GM23338 (cell line): ENCODE measurements around the gene PDK3. TPM values are rescaled to one million over a fixed set of nuclear protein-coding genes. Genes with fewer than 3 reads are reported as not detected.

ENCODE experiments used
- ATAC-seq: fragments of 200-7000 bp; cut with Tn5 transposase; 3 replicates; pipeline ENCODE4 v1.9.1; 2020
- DNase-seq: peaks from one replicate; pipeline ENCODE4 v3.0.0-alpha.2; 2015; ENCODE audit warnings: low spot score
- H2AFZ ChIP-seq: fragments of 200-600 bp; sonication (generic); 2 replicates; pipeline ENCODE4 v1.8.0; 2016; ENCODE audit warnings: antibody characterized with exemption, mild to moderate bottlenecking, moderate library complexity
- H3F3A ChIP-seq: fragments of 200-600 bp; sonication (generic); replicated peaks from 2 replicates; pipeline ENCODE4 v1.8.0; 2017; ENCODE audit warnings: antibody characterized with exemption, mixed run types, low read depth
- H3K27ac ChIP-seq: fragments of 200-600 bp; sonication (generic); 2 replicates; pipeline ENCODE4 v1.6.1; 2016; ENCODE audit warnings: low read depth
- H3K27me3 ChIP-seq: fragments of 200-600 bp; sonication (generic); 2 replicates; pipeline ENCODE4 v1.8.0; 2016; ENCODE audit warnings: mild to moderate bottlenecking, mixed run types, moderate library complexity; ENCODE audit not compliant: insufficient read depth
- H3K36me3 ChIP-seq: fragments of 200-600 bp; sonication (generic); 2 replicates; pipeline ENCODE4 v1.8.0; 2016; ENCODE audit warnings: mild to moderate bottlenecking; ENCODE audit not compliant: insufficient read depth
- H3K4me1 ChIP-seq: fragments of 200-600 bp; sonication (generic); 2 replicates; pipeline ENCODE4 v1.8.0; 2016; ENCODE audit warnings: mild to moderate bottlenecking, moderate library complexity; ENCODE audit not compliant: insufficient read depth
- H3K4me2 ChIP-seq: fragments of 200-600 bp; sonication (generic); 2 replicates; pipeline ENCODE4 v1.7.1; 2017; ENCODE audit warnings: mixed run types
- H3K4me3 ChIP-seq: fragments of 200-600 bp; sonication (generic); 2 replicates; pipeline ENCODE4 v1.6.1; 2016; ENCODE audit warnings: mixed run types
- H3K79me2 ChIP-seq: fragments of 200-600 bp; sonication (generic); replicated peaks from 2 replicates; pipeline ENCODE4 v1.8.0; 2017; ENCODE audit warnings: mild to moderate bottlenecking; ENCODE audit not compliant: insufficient read depth
- H3K9me2 ChIP-seq: fragments of 200-600 bp; sonication (generic); 2 replicates; pipeline ENCODE4 v1.8.0; 2017; ENCODE audit not compliant: insufficient read depth
- H4K20me1 ChIP-seq: fragments of 200-600 bp; sonication (generic); replicated peaks from 2 replicates; pipeline ENCODE4 v1.8.0; 2017; ENCODE audit warnings: mild to moderate bottlenecking; ENCODE audit not compliant: insufficient read depth
- H3K27ac Mint-ChIP-seq: 2 replicates; pipeline ENCODE4 v1.8.0; 2020; ENCODE audit warnings: inconsistent platforms, mild to moderate bottlenecking, moderate library complexity, mixed read lengths
- H3K27me3 Mint-ChIP-seq: 3 replicates; pipeline ENCODE4 v1.8.0; 2022; ENCODE audit warnings: low read depth, mild to moderate bottlenecking, moderate library complexity, mixed read lengths, inconsistent platforms; ENCODE audit not compliant: insufficient read depth, poor library complexity
- H3K36me3 Mint-ChIP-seq: 3 replicates; pipeline ENCODE4 v1.8.0; 2021; ENCODE audit warnings: low read depth, mild to moderate bottlenecking, inconsistent platforms, moderate library complexity, mixed read lengths
- H3K4me1 Mint-ChIP-seq: 3 replicates; pipeline ENCODE4 v1.8.0; 2020; ENCODE audit warnings: mild to moderate bottlenecking, inconsistent platforms, mixed read lengths
- H3K4me3 Mint-ChIP-seq: 3 replicates; pipeline ENCODE4 v1.8.0; 2021; ENCODE audit warnings: moderate library complexity, mild to moderate bottlenecking, inconsistent platforms, mixed read lengths
- H3K9me3 Mint-ChIP-seq: 3 replicates; pipeline ENCODE4 v1.8.0; 2020; ENCODE audit warnings: moderate library complexity, mild to moderate bottlenecking, inconsistent platforms, mixed read lengths
- CREB1 ChIP-seq: fragments of 250-450 bp; sonication (Bioruptor Pico); IDR thresholded peaks from 2 replicates; pipeline ENCODE4 v1.5.0; 2020; ENCODE audit warnings: low read depth, mild to moderate bottlenecking, moderate library complexity
- EZH2 ChIP-seq: fragments of 200-600 bp; sonication (generic); IDR thresholded peaks from one replicate; pipeline ENCODE4 v1.8.0; 2017; ENCODE audit warnings: antibody characterized with exemption, mild to moderate bottlenecking, low read depth; ENCODE audit not compliant: unreplicated experiment
- EZH2phosphoT487 ChIP-seq: fragments of 200-600 bp; sonication (generic); IDR thresholded peaks from one replicate; pipeline ENCODE4 v1.8.1; 2018; ENCODE audit warnings: antibody characterized with exemption; ENCODE audit not compliant: unreplicated experiment
- JUNB ChIP-seq: IDR thresholded peaks from one replicate; pipeline ENCODE4 v1.6.1; 2016; ENCODE audit warnings: antibody characterized with exemption; ENCODE audit not compliant: unreplicated experiment
- NANOG ChIP-seq: IDR thresholded peaks from 2 replicates; pipeline ENCODE4 v1.6.1; 2016; ENCODE audit warnings: antibody characterized with exemption, borderline replicate concordance
- POLR2AphosphoS5 ChIP-seq: IDR thresholded peaks from 2 replicates; pipeline ENCODE4 v1.6.1; 2016; ENCODE audit warnings: antibody characterized with exemption, low read depth
- STAT1 ChIP-seq: IDR thresholded peaks from one replicate; pipeline ENCODE4 v1.6.1; 2016; ENCODE audit warnings: antibody characterized with exemption; ENCODE audit not compliant: unreplicated experiment
- ZNF114 ChIP-seq: fragments of 250-450 bp; sonication (Bioruptor Pico); IDR thresholded peaks from 2 replicates; pipeline ENCODE4 v1.5.0; 2020; ENCODE audit warnings: mild to moderate bottlenecking, moderate library complexity
- polyA plus RNA-seq: library from polyadenylated mRNA; unstranded; fragments of >200 nt; fragmentation: Nextera tagmentation; extraction: Ambion mirVana; gene quantifications from 2 replicates; pipeline ENCODE4 v1.2.1, GENCODE V29; 2016
- total RNA-seq: library from RNA; depleted of rRNA; stranded (reverse); fragments of >200 nt; shearing (Covaris generic); gene quantifications from 2 replicates; pipeline ENCODE4 v1.2.3, GENCODE V29; 2014
- TF ChIP-seq, protein P1 (sequence below): fragments of 250-450 bp; sonication (Bioruptor Pico); IDR thresholded peaks from 2 replicates; pipeline ENCODE4 v1.5.0; 2020; ENCODE audit warnings: mild to moderate bottlenecking, moderate library complexity
- TF ChIP-seq, protein P2 (sequence below): IDR thresholded peaks from 2 replicates; pipeline ENCODE4 v1.6.1; 2016; ENCODE audit warnings: antibody characterized with exemption
- TF ChIP-seq, protein P3 (sequence below), 2 experiments: fragments of 200-600 bp in 1 of 2; sonication (generic) in 1 of 2; conservative IDR thresholded peaks; 2 replicates each; pipeline versions ENCODE4 v1.5.1 to v1.6.1; 2016 to 2017; ENCODE audit warnings: antibody characterized with exemption in 2 of 2, low read depth in 2 of 2, mild to moderate bottlenecking in 2 of 2, moderate library complexity in 1 of 2

The PDK3 gene
- total and polyA plus RNA-seq, 2 experiments from 2014 or later, result 35.7 to 51.2 TPM

DNA sequence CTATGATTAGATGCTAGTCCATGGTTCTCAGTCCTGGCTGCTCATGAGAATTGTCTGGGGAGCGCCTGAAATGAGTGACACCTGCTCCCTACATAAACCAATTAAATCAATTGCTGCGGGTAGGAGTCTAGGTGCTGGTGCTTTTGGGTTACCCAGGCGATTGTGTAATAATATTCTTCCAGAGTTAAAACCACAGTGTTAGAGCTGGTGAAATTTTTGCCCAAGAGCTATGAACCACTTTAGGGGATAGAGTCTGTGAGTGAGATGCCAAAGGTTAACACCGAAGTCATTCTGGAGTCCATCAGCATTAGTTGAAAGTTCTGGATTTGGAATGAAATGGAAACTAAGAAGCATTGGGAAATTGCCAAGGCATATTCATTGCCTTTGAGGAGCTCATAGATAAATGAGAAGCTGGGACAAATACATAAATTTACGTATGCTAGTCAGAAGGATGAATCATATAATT, 15.3 kb downstream of the PDK3 start (continued):
- TF ChIP-seq, protein P1, sequence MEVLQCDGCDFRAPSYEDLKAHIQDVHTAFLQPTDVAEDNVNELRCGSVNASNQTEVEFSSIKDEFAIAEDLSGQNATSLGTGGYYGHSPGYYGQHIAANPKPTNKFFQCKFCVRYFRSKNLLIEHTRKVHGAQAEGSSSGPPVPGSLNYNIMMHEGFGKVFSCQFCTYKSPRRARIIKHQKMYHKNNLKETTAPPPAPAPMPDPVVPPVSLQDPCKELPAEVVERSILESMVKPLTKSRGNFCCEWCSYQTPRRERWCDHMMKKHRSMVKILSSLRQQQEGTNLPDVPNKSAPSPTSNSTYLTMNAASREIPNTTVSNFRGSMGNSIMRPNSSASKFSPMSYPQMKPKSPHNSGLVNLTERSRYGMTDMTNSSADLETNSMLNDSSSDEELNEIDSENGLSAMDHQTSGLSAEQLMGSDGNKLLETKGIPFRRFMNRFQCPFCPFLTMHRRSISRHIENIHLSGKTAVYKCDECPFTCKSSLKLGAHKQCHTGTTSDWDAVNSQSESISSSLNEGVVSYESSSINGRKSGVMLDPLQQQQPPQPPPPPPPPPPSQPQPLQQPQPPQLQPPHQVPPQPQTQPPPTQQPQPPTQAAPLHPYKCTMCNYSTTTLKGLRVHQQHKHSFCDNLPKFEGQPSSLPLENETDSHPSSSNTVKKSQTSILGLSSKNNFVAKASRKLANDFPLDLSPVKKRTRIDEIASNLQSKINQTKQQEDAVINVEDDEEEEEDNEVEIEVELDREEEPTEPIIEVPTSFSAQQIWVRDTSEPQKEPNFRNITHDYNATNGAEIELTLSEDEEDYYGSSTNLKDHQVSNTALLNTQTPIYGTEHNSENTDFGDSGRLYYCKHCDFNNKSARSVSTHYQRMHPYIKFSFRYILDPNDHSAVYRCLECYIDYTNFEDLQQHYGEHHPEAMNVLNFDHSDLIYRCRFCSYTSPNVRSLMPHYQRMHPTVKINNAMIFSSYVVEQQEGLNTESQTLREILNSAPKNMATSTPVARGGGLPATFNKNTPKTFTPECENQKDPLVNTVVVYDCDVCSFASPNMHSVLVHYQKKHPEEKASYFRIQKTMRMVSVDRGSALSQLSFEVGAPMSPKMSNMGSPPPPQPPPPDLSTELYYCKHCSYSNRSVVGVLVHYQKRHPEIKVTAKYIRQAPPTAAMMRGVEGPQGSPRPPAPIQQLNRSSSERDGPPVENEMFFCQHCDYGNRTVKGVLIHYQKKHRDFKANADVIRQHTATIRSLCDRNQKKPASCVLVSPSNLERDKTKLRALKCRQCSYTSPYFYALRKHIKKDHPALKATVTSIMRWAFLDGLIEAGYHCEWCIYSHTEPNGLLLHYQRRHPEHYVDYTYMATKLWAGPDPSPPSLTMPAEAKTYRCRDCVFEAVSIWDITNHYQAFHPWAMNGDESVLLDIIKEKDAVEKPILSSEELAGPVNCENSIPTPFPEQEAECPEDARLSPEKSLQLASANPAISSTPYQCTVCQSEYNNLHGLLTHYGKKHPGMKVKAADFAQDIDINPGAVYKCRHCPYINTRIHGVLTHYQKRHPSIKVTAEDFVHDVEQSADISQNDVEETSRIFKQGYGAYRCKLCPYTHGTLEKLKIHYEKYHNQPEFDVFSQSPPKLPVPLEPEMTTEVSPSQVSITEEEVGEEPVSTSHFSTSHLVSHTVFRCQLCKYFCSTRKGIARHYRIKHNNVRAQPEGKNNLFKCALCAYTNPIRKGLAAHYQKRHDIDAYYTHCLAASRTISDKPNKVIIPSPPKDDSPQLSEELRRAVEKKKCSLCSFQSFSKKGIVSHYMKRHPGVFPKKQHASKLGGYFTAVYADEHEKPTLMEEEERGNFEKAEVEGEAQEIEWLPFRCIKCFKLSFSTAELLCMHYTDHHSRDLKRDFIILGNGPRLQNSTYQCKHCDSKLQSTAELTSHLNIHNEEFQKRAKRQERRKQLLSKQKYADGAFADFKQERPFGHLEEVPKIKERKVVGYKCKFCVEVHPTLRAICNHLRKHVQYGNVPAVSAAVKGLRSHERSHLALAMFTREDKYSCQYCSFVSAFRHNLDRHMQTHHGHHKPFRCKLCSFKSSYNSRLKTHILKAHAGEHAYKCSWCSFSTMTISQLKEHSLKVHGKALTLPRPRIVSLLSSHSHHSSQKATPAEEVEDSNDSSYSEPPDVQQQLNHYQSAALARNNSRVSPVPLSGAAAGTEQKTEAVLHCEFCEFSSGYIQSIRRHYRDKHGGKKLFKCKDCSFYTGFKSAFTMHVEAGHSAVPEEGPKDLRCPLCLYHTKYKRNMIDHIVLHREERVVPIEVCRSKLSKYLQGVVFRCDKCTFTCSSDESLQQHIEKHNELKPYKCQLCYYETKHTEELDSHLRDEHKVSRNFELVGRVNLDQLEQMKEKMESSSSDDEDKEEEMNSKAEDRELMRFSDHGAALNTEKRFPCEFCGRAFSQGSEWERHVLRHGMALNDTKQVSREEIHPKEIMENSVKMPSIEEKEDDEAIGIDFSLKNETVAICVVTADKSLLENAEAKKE (CRISPR knock-in tag), result no peak
- TF ChIP-seq, protein P2, sequence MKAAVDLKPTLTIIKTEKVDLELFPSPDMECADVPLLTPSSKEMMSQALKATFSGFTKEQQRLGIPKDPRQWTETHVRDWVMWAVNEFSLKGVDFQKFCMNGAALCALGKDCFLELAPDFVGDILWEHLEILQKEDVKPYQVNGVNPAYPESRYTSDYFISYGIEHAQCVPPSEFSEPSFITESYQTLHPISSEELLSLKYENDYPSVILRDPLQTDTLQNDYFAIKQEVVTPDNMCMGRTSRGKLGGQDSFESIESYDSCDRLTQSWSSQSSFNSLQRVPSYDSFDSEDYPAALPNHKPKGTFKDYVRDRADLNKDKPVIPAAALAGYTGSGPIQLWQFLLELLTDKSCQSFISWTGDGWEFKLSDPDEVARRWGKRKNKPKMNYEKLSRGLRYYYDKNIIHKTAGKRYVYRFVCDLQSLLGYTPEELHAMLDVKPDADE, result no peak
- no peak for TF ChIP-seq NANOG
- TF ChIP-seq STAT1, result no peak
- no peak for TF ChIP-seq CREB1 (CRISPR knock-in tag)
- TF ChIP-seq POLR2AphosphoS5, result no peak

DNA sequence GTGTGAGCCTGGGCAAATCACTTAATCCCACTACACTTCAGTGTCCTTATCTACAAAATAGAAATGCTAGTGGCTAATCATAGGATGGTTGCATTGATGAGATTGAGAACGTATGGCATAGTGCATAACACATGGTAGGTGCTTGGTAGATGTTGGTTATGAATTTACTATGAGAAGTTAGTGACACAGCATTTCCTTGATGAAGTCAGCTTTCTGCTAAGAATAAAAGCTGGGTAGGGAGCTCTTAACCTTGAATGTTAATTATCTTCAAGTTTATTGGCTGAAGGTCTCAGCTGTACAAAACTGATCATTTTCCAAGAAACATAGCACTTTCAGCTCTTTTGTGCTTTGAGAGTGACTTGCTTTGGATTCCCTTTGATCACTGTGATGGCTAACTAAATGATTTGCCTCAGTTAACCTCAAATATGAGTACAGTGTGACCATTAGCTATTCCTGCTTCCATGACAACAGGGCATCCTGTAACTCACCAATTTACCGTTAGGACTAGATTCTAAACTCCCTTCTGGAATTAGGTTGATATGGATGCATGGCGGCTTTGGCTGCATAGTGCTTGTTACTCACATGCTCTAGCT, 17.8 kb downstream of the PDK3 start:
- no peak overlapping the region for H3K27ac ChIP-seq
- no peaks in the 10 kb centered on the region for H3K4me1 ChIP-seq
- Mint-ChIP-seq H3K4me1 (peaks cover 13% of the 10 kb centered on the region), H3K27ac (no peak overlapping the region), H3K9me3 (no peaks in the 10 kb centered on the region), H3K36me3 (peaks cover 6% of the 10 kb centered on the region; the same call in 2 of the 3 replicates), H3K27me3 (no peaks in the 10 kb centered on the region), H3K4me3 (no peak overlapping the region)
- TF ChIP-seq JUNB (no peak), ZNF114 (CRISPR knock-in tag) (no peak), CREB1 (CRISPR knock-in tag) (no peak), STAT1 (no peak), EZH2 (no peak), POLR2AphosphoS5 (no peak), EZH2phosphoT487 (no peak), NANOG (no peak)
- TF ChIP-seq, protein P3, sequence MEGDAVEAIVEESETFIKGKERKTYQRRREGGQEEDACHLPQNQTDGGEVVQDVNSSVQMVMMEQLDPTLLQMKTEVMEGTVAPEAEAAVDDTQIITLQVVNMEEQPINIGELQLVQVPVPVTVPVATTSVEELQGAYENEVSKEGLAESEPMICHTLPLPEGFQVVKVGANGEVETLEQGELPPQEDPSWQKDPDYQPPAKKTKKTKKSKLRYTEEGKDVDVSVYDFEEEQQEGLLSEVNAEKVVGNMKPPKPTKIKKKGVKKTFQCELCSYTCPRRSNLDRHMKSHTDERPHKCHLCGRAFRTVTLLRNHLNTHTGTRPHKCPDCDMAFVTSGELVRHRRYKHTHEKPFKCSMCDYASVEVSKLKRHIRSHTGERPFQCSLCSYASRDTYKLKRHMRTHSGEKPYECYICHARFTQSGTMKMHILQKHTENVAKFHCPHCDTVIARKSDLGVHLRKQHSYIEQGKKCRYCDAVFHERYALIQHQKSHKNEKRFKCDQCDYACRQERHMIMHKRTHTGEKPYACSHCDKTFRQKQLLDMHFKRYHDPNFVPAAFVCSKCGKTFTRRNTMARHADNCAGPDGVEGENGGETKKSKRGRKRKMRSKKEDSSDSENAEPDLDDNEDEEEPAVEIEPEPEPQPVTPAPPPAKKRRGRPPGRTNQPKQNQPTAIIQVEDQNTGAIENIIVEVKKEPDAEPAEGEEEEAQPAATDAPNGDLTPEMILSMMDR (conservative IDR thresholded peaks at IDR 0.05; ENCODE audit: low read depth in 2 of 2), result no peak
- TF ChIP-seq, protein P2, result no peak
- H4K20me1 ChIP-seq, result no peaks in the 10 kb centered on the region
- no peak overlapping the region for H3K4me3 ChIP-seq
- H3K9me2 ChIP-seq, result no peaks in the 10 kb centered on the region
- ATAC-seq, result no peak
- peaks cover 32% of the 10 kb centered on the region for H3K79me2 ChIP-seq
- H3K27me3 ChIP-seq, result no peaks in the 10 kb centered on the region
- H3F3A ChIP-seq, result no peaks in the 10 kb centered on the region
- no peaks in the 10 kb centered on the region for H3K36me3 ChIP-seq
- no peak overlapping the region for H3K4me2 ChIP-seq
- no peak for DNase-seq
- H2AFZ ChIP-seq, result no peak overlapping the region
